ENCODE measurements around the gene SPP2.

Gene SPP2

DNA sequence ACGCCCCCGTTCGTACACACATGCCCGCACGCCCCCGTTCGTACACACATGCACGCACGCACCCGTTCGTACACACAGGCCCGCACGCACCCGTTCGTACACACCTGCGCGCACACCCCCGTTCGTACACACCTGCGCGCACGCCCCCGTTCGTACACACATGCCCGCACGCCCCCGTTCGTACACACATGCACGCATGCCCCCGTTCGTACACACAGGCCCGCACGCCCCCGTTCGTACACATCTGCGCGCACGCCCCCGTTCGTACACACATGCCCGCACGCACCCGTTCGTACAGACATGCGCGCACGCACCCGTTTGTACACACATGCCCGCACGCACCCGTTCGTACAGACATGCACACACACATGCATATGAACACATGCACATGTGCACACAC lies 45.7 kb downstream of the SPP2 start:
- H3K9ac ChIP-seq (ENCODE audit: low read length): no peak overlapping the region
- H3K4me1 ChIP-seq (ENCODE audit: control insufficient read depth, insufficient read depth, low read length): peaks cover 8% of the 10 kb centered on the region
- no peaks in the 10 kb centered on the region for H3K9me3 ChIP-seq (ENCODE audit: control insufficient read depth, low read length)
- no peak for DNase-seq (ENCODE audit: low read depth)
- H3K27me3 ChIP-seq (replicated peaks; ENCODE audit: control insufficient read depth, insufficient read depth, low read length): no peaks in the 10 kb centered on the region
- no peak overlapping the region for H3K4me3 ChIP-seq (ENCODE audit: low read length)
- H3K36me3 ChIP-seq (ENCODE audit: control insufficient read depth, insufficient read depth, low read length, severe bottlenecking): no peaks in the 10 kb centered on the region

DNA sequence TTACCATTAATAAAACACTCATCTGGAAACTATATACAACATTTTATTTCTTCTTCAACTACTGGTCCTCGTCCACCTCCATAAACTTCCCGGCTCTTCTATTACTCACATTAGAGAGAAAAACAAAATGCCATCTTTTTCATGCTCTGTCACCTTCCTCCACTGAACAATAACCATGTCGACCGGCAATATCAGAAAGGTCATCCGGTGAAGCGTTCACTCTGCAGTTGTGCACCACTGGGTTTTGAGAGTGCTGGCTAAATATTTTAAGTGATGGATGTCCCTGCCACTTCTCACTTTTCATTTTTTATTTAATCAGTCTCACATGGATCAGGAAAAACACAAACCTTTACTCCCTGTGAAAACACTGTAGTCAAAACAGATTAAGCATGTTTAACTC lies 48.2 kb downstream of the SPP2 start:
- H3K36me3 ChIP-seq (ENCODE audit: control insufficient read depth, insufficient read depth, low read length, severe bottlenecking): no peaks in the 10 kb centered on the region
- H3K4me1 ChIP-seq (ENCODE audit: control insufficient read depth, insufficient read depth, low read length): no peaks in the 10 kb centered on the region
- H3K9ac ChIP-seq (ENCODE audit: low read length): no peak overlapping the region
- peaks cover 5% of the 10 kb centered on the region for H3K27me3 ChIP-seq (replicated peaks; ENCODE audit: control insufficient read depth, insufficient read depth, low read length)
- no peak for DNase-seq (ENCODE audit: low read depth)
- H3K9me3 ChIP-seq (ENCODE audit: control insufficient read depth, low read length): no peaks in the 10 kb centered on the region
- no peak overlapping the region for H3K4me3 ChIP-seq (ENCODE audit: low read length)

DNA sequence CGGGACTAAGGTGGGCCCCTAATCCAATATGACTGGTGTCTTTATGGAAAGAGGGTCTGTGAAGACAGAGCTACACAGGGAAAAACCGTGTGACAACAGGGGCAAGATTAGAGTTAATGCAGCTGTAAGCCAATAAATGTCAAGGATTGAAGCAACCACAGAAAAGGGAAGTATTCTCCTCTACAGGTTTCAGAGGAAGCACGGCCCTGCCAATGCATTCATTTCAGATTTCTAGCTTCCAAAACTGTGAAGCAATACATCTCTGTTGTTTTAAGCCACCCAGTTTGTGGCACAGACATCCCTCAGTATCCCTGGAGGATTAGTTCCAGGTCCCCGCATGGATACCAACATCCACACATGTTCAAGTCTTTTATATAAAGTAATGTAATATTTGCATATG lies 48.8 kb downstream of the SPP2 start:
- no peak for DNase-seq (ENCODE audit: low read depth)
- no peaks in the 10 kb centered on the region for H3K4me1 ChIP-seq (ENCODE audit: control insufficient read depth, insufficient read depth, low read length)
- H3K27me3 ChIP-seq (replicated peaks; ENCODE audit: control insufficient read depth, insufficient read depth, low read length): peaks cover 5% of the 10 kb centered on the region
- H3K9ac ChIP-seq (ENCODE audit: low read length): no peak overlapping the region
- H3K36me3 ChIP-seq (ENCODE audit: control insufficient read depth, insufficient read depth, low read length, severe bottlenecking): no peaks in the 10 kb centered on the region
- no peaks in the 10 kb centered on the region for H3K9me3 ChIP-seq (ENCODE audit: control insufficient read depth, low read length)
- H3K4me3 ChIP-seq (ENCODE audit: low read length): no peak overlapping the region

DNA sequence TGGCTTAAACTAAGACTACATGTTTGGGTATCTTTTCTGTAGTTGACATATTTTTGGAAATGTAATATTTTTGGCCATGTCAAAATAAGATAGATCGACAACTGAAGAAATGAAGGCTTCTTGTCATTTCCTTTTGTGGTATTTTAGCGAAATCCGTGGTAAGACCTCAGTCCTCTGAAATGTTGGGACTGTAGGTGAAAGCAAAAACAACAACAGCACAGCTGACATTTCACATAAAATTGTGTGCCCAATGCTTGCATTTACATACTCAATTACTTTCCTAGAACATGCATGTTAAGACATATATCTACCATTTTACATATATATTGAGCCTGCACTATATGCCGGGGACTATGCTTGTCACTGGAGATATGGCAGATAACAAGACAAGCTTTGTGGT lies 50.2 kb downstream of the SPP2 start:
- DNase-seq (ENCODE audit: low read depth): no peak
- no peaks in the 10 kb centered on the region for H3K4me1 ChIP-seq (ENCODE audit: control insufficient read depth, insufficient read depth, low read length)
- no peaks in the 10 kb centered on the region for H3K9me3 ChIP-seq (ENCODE audit: control insufficient read depth, low read length)
- no peak overlapping the region for H3K9ac ChIP-seq (ENCODE audit: low read length)
- H3K4me3 ChIP-seq (ENCODE audit: low read length): no peak overlapping the region
- no peaks in the 10 kb centered on the region for H3K36me3 ChIP-seq (ENCODE audit: control insufficient read depth, insufficient read depth, low read length, severe bottlenecking)
- H3K27me3 ChIP-seq (replicated peaks; ENCODE audit: control insufficient read depth, insufficient read depth, low read length): peaks cover 5% of the 10 kb centered on the region

DNA sequence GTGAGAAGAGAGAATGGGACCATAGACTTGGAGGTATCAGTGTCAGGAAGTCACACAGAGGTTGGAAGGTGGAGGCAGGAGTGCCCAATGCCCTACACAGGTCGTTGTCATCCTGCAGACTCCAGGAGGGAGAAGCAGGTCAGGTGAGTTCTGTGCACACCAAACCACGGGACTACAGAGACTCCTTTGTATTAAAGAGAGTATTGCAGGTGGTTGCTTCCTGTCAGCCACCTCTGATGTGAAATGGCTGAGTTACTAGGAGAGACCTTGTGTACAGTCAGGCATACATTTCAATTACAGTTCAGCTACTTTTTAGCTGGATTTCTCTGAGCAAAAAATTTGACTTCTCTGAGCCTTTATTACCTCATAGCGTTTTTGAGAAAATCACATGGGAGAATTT lies 51.6 kb downstream of the SPP2 start:
- H3K36me3 ChIP-seq (ENCODE audit: control insufficient read depth, insufficient read depth, low read length, severe bottlenecking): no peaks in the 10 kb centered on the region
- H3K4me3 ChIP-seq (ENCODE audit: low read length): no peak overlapping the region

DNA sequence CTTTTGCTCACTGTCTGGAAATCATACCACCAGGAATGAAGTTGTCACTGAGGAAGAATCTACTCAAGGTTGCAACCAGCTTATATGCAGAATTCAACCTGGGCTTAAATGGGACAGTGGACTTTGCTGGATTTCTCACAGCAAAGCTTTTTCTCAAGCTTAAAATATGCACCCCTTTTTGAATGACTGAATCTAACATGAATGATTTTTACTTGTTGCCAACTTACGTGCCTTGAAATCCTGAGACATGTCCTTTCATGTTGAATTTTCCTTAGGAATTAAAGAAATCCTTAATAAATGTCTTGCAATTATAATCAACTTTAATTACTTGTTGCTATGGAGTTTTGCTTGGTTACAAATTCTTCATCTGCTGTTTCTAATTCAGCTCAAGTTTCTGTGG lies 57.4 kb downstream of the SPP2 start:
- Histone ChIP-seq H3K4me3 (ENCODE audit: low read length) (no peak overlapping the region), H3K9me3 (ENCODE audit: control insufficient read depth, low read length) (no peaks in the 10 kb centered on the region)
- no peak for DNase-seq (ENCODE audit: low read depth)

More for the DNA sequence above, 51.6 kb downstream of the SPP2 start:
- peaks cover 5% of the 10 kb centered on the region for H3K27me3 ChIP-seq (replicated peaks; ENCODE audit: control insufficient read depth, insufficient read depth, low read length)
- H3K9me3 ChIP-seq (ENCODE audit: control insufficient read depth, low read length): no peaks in the 10 kb centered on the region
- no peaks in the 10 kb centered on the region for H3K4me1 ChIP-seq (ENCODE audit: control insufficient read depth, insufficient read depth, low read length)
- no peak for DNase-seq (ENCODE audit: low read depth)
- H3K9ac ChIP-seq (ENCODE audit: low read length): no peak overlapping the region

DNA sequence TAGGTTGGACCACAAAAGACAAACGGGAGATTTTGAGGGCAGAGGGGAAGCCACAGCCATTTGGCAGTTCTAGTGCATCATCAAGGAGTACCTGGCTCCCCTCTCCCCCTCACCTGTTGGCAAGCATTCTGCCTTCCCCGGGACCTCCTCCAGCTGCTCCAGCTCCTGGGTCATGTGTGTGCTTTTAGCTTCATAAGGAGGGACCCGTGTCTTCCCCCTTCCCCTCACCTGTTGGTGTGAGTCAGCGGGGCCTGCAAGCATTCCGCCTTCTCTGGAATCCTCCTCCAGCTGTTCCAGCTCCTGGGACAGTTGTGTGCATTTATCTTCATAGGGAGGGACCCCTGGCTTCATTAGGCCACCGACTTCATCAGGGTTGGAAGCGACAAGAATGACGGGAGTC lies 58.8 kb downstream of the SPP2 start:
- no peaks in the 10 kb centered on the region for H3K36me3 ChIP-seq (ENCODE audit: control insufficient read depth, insufficient read depth, low read length, severe bottlenecking)
- no peaks in the 10 kb centered on the region for H3K27me3 ChIP-seq (replicated peaks; ENCODE audit: control insufficient read depth, insufficient read depth, low read length)
- no peak overlapping the region for H3K9ac ChIP-seq (ENCODE audit: low read length)
- no peaks in the 10 kb centered on the region for H3K9me3 ChIP-seq (ENCODE audit: control insufficient read depth, low read length)
- H3K4me1 ChIP-seq (ENCODE audit: control insufficient read depth, insufficient read depth, low read length): no peaks in the 10 kb centered on the region
- no peak for DNase-seq (ENCODE audit: low read depth)
- H3K4me3 ChIP-seq (ENCODE audit: low read length): no peak overlapping the region

More for the DNA sequence above, 57.4 kb downstream of the SPP2 start:
- Histone ChIP-seq H3K4me1 (ENCODE audit: control insufficient read depth, insufficient read depth, low read length) (no peaks in the 10 kb centered on the region), H3K27me3 (replicated peaks; ENCODE audit: control insufficient read depth, insufficient read depth, low read length) (no peaks in the 10 kb centered on the region), H3K9ac (ENCODE audit: low read length) (no peak overlapping the region), H3K36me3 (ENCODE audit: control insufficient read depth, insufficient read depth, low read length, severe bottlenecking) (no peaks in the 10 kb centered on the region)

DNA sequence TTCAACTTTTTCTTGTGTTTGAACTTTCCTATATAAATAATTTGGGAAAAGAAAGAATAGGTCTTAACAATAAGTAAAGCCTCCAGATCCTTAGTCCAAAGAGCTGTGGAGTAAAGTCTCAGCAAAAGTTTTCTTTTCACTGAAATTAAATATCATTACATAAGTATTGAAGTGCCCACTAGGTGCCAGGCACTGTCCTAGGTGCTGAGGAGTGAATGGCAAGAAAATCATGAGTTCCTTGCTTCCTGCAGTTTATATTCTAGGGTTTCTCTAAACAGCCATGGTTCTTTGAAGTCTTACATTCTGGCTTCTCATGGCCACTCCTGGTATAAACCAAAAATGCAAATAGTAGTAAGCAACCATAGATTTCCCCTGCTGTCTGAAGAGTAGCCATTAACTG lies 59.7 kb downstream of the SPP2 start:
- Histone ChIP-seq H3K9ac (ENCODE audit: low read length) (no peak overlapping the region), H3K9me3 (ENCODE audit: control insufficient read depth, low read length) (no peaks in the 10 kb centered on the region), H3K36me3 (ENCODE audit: control insufficient read depth, insufficient read depth, low read length, severe bottlenecking) (no peaks in the 10 kb centered on the region), H3K4me3 (ENCODE audit: low read length) (no peak overlapping the region), H3K27me3 (replicated peaks; ENCODE audit: control insufficient read depth, insufficient read depth, low read length) (no peaks in the 10 kb centered on the region), H3K4me1 (ENCODE audit: control insufficient read depth, insufficient read depth, low read length) (no peaks in the 10 kb centered on the region)
- DNase-seq (ENCODE audit: low read depth): no peak

DNA sequence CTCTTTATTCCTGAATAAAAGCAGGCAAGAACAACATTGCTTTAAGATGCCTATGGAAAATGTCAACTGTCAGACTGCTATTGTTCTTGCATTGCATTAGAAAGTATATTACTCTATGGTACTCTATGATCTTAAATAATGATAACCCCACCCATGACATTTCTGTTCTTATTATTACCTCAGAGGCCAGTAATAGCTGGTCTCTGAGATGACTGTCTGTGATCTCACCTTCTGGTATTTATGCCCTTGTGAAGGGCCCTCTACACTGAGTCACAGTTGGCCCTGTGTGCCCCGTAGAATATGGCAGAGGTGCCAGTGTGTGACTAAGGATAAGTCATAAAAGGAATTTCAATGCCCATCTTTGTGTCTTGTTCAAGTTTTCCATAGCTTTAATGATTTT lies 61.0 kb downstream of the SPP2 start:
- Histone ChIP-seq H3K27me3 (replicated peaks; ENCODE audit: control insufficient read depth, insufficient read depth, low read length) (no peaks in the 10 kb centered on the region), H3K9ac (ENCODE audit: low read length) (no peak overlapping the region), H3K9me3 (ENCODE audit: control insufficient read depth, low read length) (no peaks in the 10 kb centered on the region), H3K4me3 (ENCODE audit: low read length) (no peak overlapping the region), H3K4me1 (ENCODE audit: control insufficient read depth, insufficient read depth, low read length) (no peaks in the 10 kb centered on the region), H3K36me3 (ENCODE audit: control insufficient read depth, insufficient read depth, low read length, severe bottlenecking) (no peaks in the 10 kb centered on the region)
- peak; percentile 32 for DNase-seq (ENCODE audit: low read depth)

DNA sequence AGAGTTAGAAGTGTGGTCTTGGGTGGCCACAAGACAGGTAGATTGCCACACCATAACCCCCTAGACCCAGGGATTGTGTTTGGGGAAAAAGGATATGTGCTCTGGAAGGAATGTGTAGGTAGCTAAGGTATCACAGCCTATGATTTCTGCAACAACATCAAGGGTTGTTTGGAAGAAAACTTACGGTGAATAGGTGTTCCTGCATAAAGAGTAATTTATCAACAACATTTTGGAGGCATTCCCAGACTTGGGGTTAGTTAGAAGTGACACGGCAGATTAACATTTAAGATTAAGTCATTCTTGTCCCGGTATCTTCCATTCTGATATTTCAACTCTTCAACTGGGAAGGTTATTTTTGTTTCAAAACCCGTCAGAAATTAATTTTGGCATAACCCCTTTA lies 65.5 kb downstream of the SPP2 start:
- H3K4me1 ChIP-seq (ENCODE audit: control insufficient read depth, insufficient read depth, low read length): no peaks in the 10 kb centered on the region
- H3K27me3 ChIP-seq (replicated peaks; ENCODE audit: control insufficient read depth, insufficient read depth, low read length): peaks cover 2% of the 10 kb centered on the region
- no peak for DNase-seq (ENCODE audit: low read depth)
- H3K9ac ChIP-seq (ENCODE audit: low read length): no peak overlapping the region
- peaks cover 3% of the 10 kb centered on the region for H3K9me3 ChIP-seq (ENCODE audit: control insufficient read depth, low read length)
- no peaks in the 10 kb centered on the region for H3K36me3 ChIP-seq (ENCODE audit: control insufficient read depth, insufficient read depth, low read length, severe bottlenecking)
- H3K4me3 ChIP-seq (ENCODE audit: low read length): no peak overlapping the region

DNA sequence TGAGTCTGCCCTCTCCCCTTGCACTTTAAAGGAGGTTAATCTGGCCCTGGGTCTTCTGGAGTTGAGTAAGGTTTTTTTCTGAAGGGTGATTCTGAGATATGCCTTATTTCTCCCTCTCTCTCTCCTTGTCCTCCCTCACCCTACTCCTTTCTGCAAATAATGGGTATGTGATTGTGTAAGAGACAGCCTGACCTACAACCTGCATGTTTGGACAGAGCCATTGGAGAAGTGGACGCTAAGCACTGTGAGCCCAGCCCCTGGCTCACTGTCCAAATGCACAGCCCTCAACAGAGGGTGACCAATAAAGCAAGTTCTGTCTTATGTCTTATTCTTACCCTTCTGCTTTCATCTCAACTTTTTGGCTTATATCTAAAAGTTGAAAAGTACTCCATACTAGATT lies 71.5 kb downstream of the SPP2 start:
- H3K27me3 ChIP-seq (replicated peaks; ENCODE audit: control insufficient read depth, insufficient read depth, low read length): peaks cover 2% of the 10 kb centered on the region
- peaks cover 3% of the 10 kb centered on the region for H3K9me3 ChIP-seq (ENCODE audit: control insufficient read depth, low read length)
- no peaks in the 10 kb centered on the region for H3K36me3 ChIP-seq (ENCODE audit: control insufficient read depth, insufficient read depth, low read length, severe bottlenecking)
- H3K9ac ChIP-seq (ENCODE audit: low read length): no peak overlapping the region
- H3K4me3 ChIP-seq (ENCODE audit: low read length): no peak overlapping the region
- no peak for DNase-seq (ENCODE audit: low read depth)
- H3K4me1 ChIP-seq (ENCODE audit: control insufficient read depth, insufficient read depth, low read length): no peaks in the 10 kb centered on the region

DNA sequence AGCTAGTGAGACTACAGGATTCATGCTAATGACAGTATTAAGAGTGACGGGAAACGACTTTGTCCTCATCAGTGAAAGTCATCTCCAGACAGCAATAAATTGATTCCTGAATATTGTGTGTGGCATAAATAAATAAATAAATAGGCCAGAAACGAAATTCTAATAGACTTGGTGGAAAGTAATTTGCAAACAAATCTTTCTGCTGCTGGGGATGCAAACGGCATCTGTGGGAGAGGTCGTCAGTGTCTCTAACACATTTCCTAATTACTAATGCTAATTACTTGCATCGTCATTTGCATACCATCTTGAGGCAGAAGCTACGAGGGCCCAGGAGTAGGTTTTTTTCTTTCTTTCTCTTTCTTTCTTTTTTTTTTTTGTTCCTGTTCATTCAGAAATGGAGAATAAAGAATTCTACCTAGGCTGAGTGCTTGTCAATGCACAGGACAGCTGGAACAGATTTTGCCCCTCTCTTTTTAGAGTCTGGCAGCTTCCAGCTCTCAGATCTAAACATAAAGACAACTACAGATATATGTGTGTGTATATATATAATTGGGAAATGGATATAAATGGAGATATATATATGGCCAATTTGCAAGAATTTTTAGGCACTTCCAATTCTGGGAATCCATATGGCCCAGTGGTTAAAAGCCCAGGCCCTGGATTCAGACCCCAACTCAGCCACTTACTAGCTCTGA lies 75.1 kb downstream of the SPP2 start:
- DNase-seq (ENCODE audit: low read depth): no peak
- H3K9me3 ChIP-seq (ENCODE audit: control insufficient read depth, low read length): no peaks in the 10 kb centered on the region
- H3K36me3 ChIP-seq (ENCODE audit: control insufficient read depth, insufficient read depth, low read length, severe bottlenecking): no peaks in the 10 kb centered on the region
- no peak overlapping the region for H3K9ac ChIP-seq (ENCODE audit: low read length)
- H3K4me1 ChIP-seq (ENCODE audit: control insufficient read depth, insufficient read depth, low read length): peaks cover under 1% of the 10 kb centered on the region
- H3K4me3 ChIP-seq (ENCODE audit: low read length): no peak overlapping the region
- no peaks in the 10 kb centered on the region for H3K27me3 ChIP-seq (replicated peaks; ENCODE audit: control insufficient read depth, insufficient read depth, low read length)

All from adipocyte (in vitro differentiated cells).